GM23338 (cell line): ENCODE measurements around the gene POC1B. TPM values are rescaled to one million over a fixed set of nuclear protein-coding genes. Genes with fewer than 3 reads are reported as not detected.

Source experiments
- ATAC-seq: fragments of 200-7000 bp; cut with Tn5 transposase; 3 replicates; pipeline ENCODE4 v1.9.1; 2020
- DNase-seq: peaks from one replicate; pipeline ENCODE4 v3.0.0-alpha.2; 2015; ENCODE audit warnings: low spot score
- H2AFZ ChIP-seq: fragments of 200-600 bp; sonication (generic); 2 replicates; pipeline ENCODE4 v1.8.0; 2016; ENCODE audit warnings: antibody characterized with exemption, mild to moderate bottlenecking, moderate library complexity
- H3F3A ChIP-seq: fragments of 200-600 bp; sonication (generic); replicated peaks from 2 replicates; pipeline ENCODE4 v1.8.0; 2017; ENCODE audit warnings: antibody characterized with exemption, mixed run types, low read depth
- H3K27ac ChIP-seq: fragments of 200-600 bp; sonication (generic); 2 replicates; pipeline ENCODE4 v1.6.1; 2016; ENCODE audit warnings: low read depth
- H3K27me3 ChIP-seq: fragments of 200-600 bp; sonication (generic); 2 replicates; pipeline ENCODE4 v1.8.0; 2016; ENCODE audit warnings: mild to moderate bottlenecking, mixed run types, moderate library complexity; ENCODE audit not compliant: insufficient read depth
- H3K36me3 ChIP-seq: fragments of 200-600 bp; sonication (generic); 2 replicates; pipeline ENCODE4 v1.8.0; 2016; ENCODE audit warnings: mild to moderate bottlenecking; ENCODE audit not compliant: insufficient read depth
- H3K4me1 ChIP-seq: fragments of 200-600 bp; sonication (generic); 2 replicates; pipeline ENCODE4 v1.8.0; 2016; ENCODE audit warnings: mild to moderate bottlenecking, moderate library complexity; ENCODE audit not compliant: insufficient read depth
- H3K4me2 ChIP-seq: fragments of 200-600 bp; sonication (generic); 2 replicates; pipeline ENCODE4 v1.7.1; 2017; ENCODE audit warnings: mixed run types
- H3K4me3 ChIP-seq: fragments of 200-600 bp; sonication (generic); 2 replicates; pipeline ENCODE4 v1.6.1; 2016; ENCODE audit warnings: mixed run types
- H3K79me2 ChIP-seq: fragments of 200-600 bp; sonication (generic); replicated peaks from 2 replicates; pipeline ENCODE4 v1.8.0; 2017; ENCODE audit warnings: mild to moderate bottlenecking; ENCODE audit not compliant: insufficient read depth
- H3K9me2 ChIP-seq: fragments of 200-600 bp; sonication (generic); 2 replicates; pipeline ENCODE4 v1.8.0; 2017; ENCODE audit not compliant: insufficient read depth
- H4K20me1 ChIP-seq: fragments of 200-600 bp; sonication (generic); replicated peaks from 2 replicates; pipeline ENCODE4 v1.8.0; 2017; ENCODE audit warnings: mild to moderate bottlenecking; ENCODE audit not compliant: insufficient read depth
- H3K27ac Mint-ChIP-seq: 2 replicates; pipeline ENCODE4 v1.8.0; 2020; ENCODE audit warnings: inconsistent platforms, mild to moderate bottlenecking, moderate library complexity, mixed read lengths
- H3K27me3 Mint-ChIP-seq: 3 replicates; pipeline ENCODE4 v1.8.0; 2022; ENCODE audit warnings: low read depth, mild to moderate bottlenecking, moderate library complexity, mixed read lengths, inconsistent platforms; ENCODE audit not compliant: insufficient read depth, poor library complexity
- H3K36me3 Mint-ChIP-seq: 3 replicates; pipeline ENCODE4 v1.8.0; 2021; ENCODE audit warnings: low read depth, mild to moderate bottlenecking, inconsistent platforms, moderate library complexity, mixed read lengths
- H3K4me1 Mint-ChIP-seq: 3 replicates; pipeline ENCODE4 v1.8.0; 2020; ENCODE audit warnings: mild to moderate bottlenecking, inconsistent platforms, mixed read lengths
- H3K4me3 Mint-ChIP-seq: 3 replicates; pipeline ENCODE4 v1.8.0; 2021; ENCODE audit warnings: moderate library complexity, mild to moderate bottlenecking, inconsistent platforms, mixed read lengths
- H3K9me3 Mint-ChIP-seq: 3 replicates; pipeline ENCODE4 v1.8.0; 2020; ENCODE audit warnings: moderate library complexity, mild to moderate bottlenecking, inconsistent platforms, mixed read lengths
- CREB1 ChIP-seq: fragments of 250-450 bp; sonication (Bioruptor Pico); IDR thresholded peaks from 2 replicates; pipeline ENCODE4 v1.5.0; 2020; ENCODE audit warnings: low read depth, mild to moderate bottlenecking, moderate library complexity
- EZH2 ChIP-seq: fragments of 200-600 bp; sonication (generic); IDR thresholded peaks from one replicate; pipeline ENCODE4 v1.8.0; 2017; ENCODE audit warnings: antibody characterized with exemption, mild to moderate bottlenecking, low read depth; ENCODE audit not compliant: unreplicated experiment
- EZH2phosphoT487 ChIP-seq: fragments of 200-600 bp; sonication (generic); IDR thresholded peaks from one replicate; pipeline ENCODE4 v1.8.1; 2018; ENCODE audit warnings: antibody characterized with exemption; ENCODE audit not compliant: unreplicated experiment
- JUNB ChIP-seq: IDR thresholded peaks from one replicate; pipeline ENCODE4 v1.6.1; 2016; ENCODE audit warnings: antibody characterized with exemption; ENCODE audit not compliant: unreplicated experiment
- NANOG ChIP-seq: IDR thresholded peaks from 2 replicates; pipeline ENCODE4 v1.6.1; 2016; ENCODE audit warnings: antibody characterized with exemption, borderline replicate concordance
- POLR2AphosphoS5 ChIP-seq: IDR thresholded peaks from 2 replicates; pipeline ENCODE4 v1.6.1; 2016; ENCODE audit warnings: antibody characterized with exemption, low read depth
- STAT1 ChIP-seq: IDR thresholded peaks from one replicate; pipeline ENCODE4 v1.6.1; 2016; ENCODE audit warnings: antibody characterized with exemption; ENCODE audit not compliant: unreplicated experiment
- ZNF114 ChIP-seq: fragments of 250-450 bp; sonication (Bioruptor Pico); IDR thresholded peaks from 2 replicates; pipeline ENCODE4 v1.5.0; 2020; ENCODE audit warnings: mild to moderate bottlenecking, moderate library complexity
- ZNF331 ChIP-seq: fragments of 250-450 bp; sonication (Bioruptor Pico); IDR thresholded peaks from 2 replicates; pipeline ENCODE4 v1.5.0; 2020; ENCODE audit warnings: low read depth, mild to moderate bottlenecking, moderate library complexity
- polyA plus RNA-seq: library from polyadenylated mRNA; unstranded; fragments of >200 nt; fragmentation: Nextera tagmentation; extraction: Ambion mirVana; gene quantifications from 2 replicates; pipeline ENCODE4 v1.2.1, GENCODE V29; 2016
- total RNA-seq: library from RNA; depleted of rRNA; stranded (reverse); fragments of >200 nt; shearing (Covaris generic); gene quantifications from 2 replicates; pipeline ENCODE4 v1.2.3, GENCODE V29; 2014
- TF ChIP-seq, protein P1 (sequence below): fragments of 250-450 bp; sonication (Bioruptor Pico); IDR thresholded peaks from 2 replicates; pipeline ENCODE4 v1.5.0; 2020; ENCODE audit warnings: mild to moderate bottlenecking, moderate library complexity
- TF ChIP-seq, protein P2 (sequence below): IDR thresholded peaks from one replicate; pipeline ENCODE4 v1.6.1; 2018; ENCODE audit warnings: antibody characterized with exemption; ENCODE audit not compliant: unreplicated experiment
- TF ChIP-seq, protein P3 (sequence below), 2 experiments: fragments of 200-600 bp in 1 of 2; sonication (generic) in 1 of 2; conservative IDR thresholded peaks; 2 replicates each; pipeline versions ENCODE4 v1.5.1 to v1.6.1; 2016 to 2017; ENCODE audit warnings: antibody characterized with exemption in 2 of 2, low read depth in 2 of 2, mild to moderate bottlenecking in 2 of 2, moderate library complexity in 1 of 2
- TF ChIP-seq, protein P4 (sequence below): IDR thresholded peaks from 2 replicates; pipeline ENCODE4 v1.6.1; 2016; ENCODE audit warnings: antibody characterized with exemption

Gene POC1B
- total and polyA plus RNA-seq, 2 experiments from 2014 or later, result 11.8 to 17.5 TPM

DNA sequence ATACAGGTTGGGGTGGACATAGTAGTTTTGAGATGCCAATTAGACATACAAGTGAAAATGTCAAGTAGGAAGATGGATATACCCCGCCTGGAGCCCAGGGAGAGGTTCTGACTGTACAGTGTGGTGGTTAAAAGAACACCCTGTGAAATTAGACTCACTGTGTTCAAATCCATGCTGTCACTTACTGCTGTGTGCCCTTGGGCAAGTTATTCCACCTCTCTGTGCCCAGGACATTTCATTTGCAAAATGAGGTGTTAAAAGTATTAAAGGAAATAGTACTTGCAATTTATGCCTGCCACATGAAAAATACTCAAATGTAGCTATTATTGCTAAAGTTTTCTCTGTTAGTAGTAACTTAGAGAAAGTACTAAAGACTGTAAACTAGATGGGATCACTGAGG lies 19.8 kb downstream of the POC1B start:
- no peaks in the 10 kb centered on the region; the same call in 2 of the 3 replicates for H3K36me3 Mint-ChIP-seq
- Histone ChIP-seq H3K4me3 (no peak overlapping the region), H4K20me1 (no peaks in the 10 kb centered on the region), H3K9me2 (no peaks in the 10 kb centered on the region), H3K79me2 (no peaks in the 10 kb centered on the region), H3K27me3 (no peaks in the 10 kb centered on the region), H3F3A (no peaks in the 10 kb centered on the region), H3K27ac (no peak overlapping the region), H2AFZ (no peak overlapping the region), H3K36me3 (no peaks in the 10 kb centered on the region), H3K4me2 (no peak overlapping the region), H3K4me1 (no peaks in the 10 kb centered on the region)
- no peak for TF ChIP-seq ZNF331 (CRISPR knock-in tag)
- TF ChIP-seq, protein P1, sequence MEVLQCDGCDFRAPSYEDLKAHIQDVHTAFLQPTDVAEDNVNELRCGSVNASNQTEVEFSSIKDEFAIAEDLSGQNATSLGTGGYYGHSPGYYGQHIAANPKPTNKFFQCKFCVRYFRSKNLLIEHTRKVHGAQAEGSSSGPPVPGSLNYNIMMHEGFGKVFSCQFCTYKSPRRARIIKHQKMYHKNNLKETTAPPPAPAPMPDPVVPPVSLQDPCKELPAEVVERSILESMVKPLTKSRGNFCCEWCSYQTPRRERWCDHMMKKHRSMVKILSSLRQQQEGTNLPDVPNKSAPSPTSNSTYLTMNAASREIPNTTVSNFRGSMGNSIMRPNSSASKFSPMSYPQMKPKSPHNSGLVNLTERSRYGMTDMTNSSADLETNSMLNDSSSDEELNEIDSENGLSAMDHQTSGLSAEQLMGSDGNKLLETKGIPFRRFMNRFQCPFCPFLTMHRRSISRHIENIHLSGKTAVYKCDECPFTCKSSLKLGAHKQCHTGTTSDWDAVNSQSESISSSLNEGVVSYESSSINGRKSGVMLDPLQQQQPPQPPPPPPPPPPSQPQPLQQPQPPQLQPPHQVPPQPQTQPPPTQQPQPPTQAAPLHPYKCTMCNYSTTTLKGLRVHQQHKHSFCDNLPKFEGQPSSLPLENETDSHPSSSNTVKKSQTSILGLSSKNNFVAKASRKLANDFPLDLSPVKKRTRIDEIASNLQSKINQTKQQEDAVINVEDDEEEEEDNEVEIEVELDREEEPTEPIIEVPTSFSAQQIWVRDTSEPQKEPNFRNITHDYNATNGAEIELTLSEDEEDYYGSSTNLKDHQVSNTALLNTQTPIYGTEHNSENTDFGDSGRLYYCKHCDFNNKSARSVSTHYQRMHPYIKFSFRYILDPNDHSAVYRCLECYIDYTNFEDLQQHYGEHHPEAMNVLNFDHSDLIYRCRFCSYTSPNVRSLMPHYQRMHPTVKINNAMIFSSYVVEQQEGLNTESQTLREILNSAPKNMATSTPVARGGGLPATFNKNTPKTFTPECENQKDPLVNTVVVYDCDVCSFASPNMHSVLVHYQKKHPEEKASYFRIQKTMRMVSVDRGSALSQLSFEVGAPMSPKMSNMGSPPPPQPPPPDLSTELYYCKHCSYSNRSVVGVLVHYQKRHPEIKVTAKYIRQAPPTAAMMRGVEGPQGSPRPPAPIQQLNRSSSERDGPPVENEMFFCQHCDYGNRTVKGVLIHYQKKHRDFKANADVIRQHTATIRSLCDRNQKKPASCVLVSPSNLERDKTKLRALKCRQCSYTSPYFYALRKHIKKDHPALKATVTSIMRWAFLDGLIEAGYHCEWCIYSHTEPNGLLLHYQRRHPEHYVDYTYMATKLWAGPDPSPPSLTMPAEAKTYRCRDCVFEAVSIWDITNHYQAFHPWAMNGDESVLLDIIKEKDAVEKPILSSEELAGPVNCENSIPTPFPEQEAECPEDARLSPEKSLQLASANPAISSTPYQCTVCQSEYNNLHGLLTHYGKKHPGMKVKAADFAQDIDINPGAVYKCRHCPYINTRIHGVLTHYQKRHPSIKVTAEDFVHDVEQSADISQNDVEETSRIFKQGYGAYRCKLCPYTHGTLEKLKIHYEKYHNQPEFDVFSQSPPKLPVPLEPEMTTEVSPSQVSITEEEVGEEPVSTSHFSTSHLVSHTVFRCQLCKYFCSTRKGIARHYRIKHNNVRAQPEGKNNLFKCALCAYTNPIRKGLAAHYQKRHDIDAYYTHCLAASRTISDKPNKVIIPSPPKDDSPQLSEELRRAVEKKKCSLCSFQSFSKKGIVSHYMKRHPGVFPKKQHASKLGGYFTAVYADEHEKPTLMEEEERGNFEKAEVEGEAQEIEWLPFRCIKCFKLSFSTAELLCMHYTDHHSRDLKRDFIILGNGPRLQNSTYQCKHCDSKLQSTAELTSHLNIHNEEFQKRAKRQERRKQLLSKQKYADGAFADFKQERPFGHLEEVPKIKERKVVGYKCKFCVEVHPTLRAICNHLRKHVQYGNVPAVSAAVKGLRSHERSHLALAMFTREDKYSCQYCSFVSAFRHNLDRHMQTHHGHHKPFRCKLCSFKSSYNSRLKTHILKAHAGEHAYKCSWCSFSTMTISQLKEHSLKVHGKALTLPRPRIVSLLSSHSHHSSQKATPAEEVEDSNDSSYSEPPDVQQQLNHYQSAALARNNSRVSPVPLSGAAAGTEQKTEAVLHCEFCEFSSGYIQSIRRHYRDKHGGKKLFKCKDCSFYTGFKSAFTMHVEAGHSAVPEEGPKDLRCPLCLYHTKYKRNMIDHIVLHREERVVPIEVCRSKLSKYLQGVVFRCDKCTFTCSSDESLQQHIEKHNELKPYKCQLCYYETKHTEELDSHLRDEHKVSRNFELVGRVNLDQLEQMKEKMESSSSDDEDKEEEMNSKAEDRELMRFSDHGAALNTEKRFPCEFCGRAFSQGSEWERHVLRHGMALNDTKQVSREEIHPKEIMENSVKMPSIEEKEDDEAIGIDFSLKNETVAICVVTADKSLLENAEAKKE (CRISPR knock-in tag), result no peak
- TF ChIP-seq NANOG, result no peak
- no peak for TF ChIP-seq EZH2
- no peak for TF ChIP-seq STAT1
- TF ChIP-seq, protein P2, sequence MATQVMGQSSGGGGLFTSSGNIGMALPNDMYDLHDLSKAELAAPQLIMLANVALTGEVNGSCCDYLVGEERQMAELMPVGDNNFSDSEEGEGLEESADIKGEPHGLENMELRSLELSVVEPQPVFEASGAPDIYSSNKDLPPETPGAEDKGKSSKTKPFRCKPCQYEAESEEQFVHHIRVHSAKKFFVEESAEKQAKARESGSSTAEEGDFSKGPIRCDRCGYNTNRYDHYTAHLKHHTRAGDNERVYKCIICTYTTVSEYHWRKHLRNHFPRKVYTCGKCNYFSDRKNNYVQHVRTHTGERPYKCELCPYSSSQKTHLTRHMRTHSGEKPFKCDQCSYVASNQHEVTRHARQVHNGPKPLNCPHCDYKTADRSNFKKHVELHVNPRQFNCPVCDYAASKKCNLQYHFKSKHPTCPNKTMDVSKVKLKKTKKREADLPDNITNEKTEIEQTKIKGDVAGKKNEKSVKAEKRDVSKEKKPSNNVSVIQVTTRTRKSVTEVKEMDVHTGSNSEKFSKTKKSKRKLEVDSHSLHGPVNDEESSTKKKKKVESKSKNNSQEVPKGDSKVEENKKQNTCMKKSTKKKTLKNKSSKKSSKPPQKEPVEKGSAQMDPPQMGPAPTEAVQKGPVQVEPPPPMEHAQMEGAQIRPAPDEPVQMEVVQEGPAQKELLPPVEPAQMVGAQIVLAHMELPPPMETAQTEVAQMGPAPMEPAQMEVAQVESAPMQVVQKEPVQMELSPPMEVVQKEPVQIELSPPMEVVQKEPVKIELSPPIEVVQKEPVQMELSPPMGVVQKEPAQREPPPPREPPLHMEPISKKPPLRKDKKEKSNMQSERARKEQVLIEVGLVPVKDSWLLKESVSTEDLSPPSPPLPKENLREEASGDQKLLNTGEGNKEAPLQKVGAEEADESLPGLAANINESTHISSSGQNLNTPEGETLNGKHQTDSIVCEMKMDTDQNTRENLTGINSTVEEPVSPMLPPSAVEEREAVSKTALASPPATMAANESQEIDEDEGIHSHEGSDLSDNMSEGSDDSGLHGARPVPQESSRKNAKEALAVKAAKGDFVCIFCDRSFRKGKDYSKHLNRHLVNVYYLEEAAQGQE, result no peak
- no peak for TF ChIP-seq JUNB
- TF ChIP-seq POLR2AphosphoS5, result no peak
- TF ChIP-seq, protein P3, sequence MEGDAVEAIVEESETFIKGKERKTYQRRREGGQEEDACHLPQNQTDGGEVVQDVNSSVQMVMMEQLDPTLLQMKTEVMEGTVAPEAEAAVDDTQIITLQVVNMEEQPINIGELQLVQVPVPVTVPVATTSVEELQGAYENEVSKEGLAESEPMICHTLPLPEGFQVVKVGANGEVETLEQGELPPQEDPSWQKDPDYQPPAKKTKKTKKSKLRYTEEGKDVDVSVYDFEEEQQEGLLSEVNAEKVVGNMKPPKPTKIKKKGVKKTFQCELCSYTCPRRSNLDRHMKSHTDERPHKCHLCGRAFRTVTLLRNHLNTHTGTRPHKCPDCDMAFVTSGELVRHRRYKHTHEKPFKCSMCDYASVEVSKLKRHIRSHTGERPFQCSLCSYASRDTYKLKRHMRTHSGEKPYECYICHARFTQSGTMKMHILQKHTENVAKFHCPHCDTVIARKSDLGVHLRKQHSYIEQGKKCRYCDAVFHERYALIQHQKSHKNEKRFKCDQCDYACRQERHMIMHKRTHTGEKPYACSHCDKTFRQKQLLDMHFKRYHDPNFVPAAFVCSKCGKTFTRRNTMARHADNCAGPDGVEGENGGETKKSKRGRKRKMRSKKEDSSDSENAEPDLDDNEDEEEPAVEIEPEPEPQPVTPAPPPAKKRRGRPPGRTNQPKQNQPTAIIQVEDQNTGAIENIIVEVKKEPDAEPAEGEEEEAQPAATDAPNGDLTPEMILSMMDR (conservative IDR thresholded peaks at IDR 0.05; ENCODE audit: low read depth in 2 of 2), result no peak
- TF ChIP-seq EZH2phosphoT487, result no peak
- TF ChIP-seq, protein P4, sequence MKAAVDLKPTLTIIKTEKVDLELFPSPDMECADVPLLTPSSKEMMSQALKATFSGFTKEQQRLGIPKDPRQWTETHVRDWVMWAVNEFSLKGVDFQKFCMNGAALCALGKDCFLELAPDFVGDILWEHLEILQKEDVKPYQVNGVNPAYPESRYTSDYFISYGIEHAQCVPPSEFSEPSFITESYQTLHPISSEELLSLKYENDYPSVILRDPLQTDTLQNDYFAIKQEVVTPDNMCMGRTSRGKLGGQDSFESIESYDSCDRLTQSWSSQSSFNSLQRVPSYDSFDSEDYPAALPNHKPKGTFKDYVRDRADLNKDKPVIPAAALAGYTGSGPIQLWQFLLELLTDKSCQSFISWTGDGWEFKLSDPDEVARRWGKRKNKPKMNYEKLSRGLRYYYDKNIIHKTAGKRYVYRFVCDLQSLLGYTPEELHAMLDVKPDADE, result no peak
- no peak for TF ChIP-seq ZNF114 (CRISPR knock-in tag)
- TF ChIP-seq CREB1 (CRISPR knock-in tag), result no peak
- no peaks in the 10 kb centered on the region for H3K4me1 Mint-ChIP-seq
- DNase-seq (no peak), ATAC-seq (no peak)
- no peaks in the 10 kb centered on the region; the same call in 2 of the 3 replicates for H3K9me3 Mint-ChIP-seq
- no peaks in the 10 kb centered on the region for H3K27me3 Mint-ChIP-seq
- no peak overlapping the region for H3K4me3 Mint-ChIP-seq
- H3K27ac Mint-ChIP-seq, result no peak overlapping the region
